NCI-H460 (cell line): ENCODE results near the gene TGFBR2. TPM values are rescaled to one million over a fixed set of nuclear protein-coding genes. Genes with fewer than 3 reads are reported as not detected.

Source experiments
- DNase-seq: peaks from one replicate; pipeline ENCODE4 v3.0.0-alpha.2; 2016; ENCODE audit warnings: low read depth; ENCODE audit errors: extremely low read depth
- total RNA-seq: library from RNA; depleted of rRNA; stranded (reverse); fragments of >200 nt; shearing (Covaris generic); gene quantifications from 2 replicates; pipeline ENCODE4 v1.2.3, GENCODE V29; 2014

TGFBR2 gene
- total RNA-seq, 1 experiment from 2014 or later, result 7.2 TPM

DNA sequence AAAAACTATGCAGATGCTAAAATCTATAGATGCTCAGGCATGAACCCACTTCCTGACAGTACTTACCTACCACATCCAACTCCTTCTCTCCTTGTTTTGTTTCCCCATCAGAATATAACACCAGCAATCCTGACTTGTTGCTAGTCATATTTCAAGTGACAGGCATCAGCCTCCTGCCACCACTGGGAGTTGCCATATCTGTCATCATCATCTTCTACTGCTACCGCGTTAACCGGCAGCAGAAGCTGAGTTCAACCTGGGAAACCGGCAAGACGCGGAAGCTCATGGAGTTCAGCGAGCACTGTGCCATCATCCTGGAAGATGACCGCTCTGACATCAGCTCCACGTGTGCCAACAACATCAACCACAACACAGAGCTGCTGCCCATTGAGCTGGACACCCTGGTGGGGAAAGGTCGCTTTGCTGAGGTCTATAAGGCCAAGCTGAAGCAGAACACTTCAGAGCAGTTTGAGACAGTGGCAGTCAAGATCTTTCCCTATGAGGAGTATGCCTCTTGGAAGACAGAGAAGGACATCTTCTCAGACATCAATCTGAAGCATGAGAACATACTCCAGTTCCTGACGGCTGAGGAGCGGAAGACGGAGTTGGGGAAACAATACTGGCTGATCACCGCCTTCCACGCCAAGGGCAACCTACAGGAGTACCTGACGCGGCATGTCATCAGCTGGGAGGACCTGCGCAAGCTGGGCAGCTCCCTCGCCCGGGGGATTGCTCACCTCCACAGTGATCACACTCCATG, 65.3 kb downstream of the TGFBR2 start:
- no peak for DNase-seq

DNA sequence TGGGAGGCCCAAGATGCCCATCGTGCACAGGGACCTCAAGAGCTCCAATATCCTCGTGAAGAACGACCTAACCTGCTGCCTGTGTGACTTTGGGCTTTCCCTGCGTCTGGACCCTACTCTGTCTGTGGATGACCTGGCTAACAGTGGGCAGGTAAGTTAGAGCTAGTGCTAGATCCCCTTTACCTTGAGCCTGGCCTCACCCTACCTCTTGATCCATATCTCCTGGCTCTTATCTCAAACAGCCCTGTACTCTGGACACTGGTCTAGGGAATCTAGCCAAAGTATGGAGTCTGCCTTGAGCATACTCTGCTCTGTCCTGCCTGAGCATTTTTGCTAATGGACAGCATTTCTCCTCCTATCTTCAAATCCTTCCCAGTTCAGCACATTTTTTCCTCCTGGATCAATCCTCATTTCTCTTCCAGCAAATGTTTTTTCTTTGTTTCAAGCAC, 65.9 kb downstream of the TGFBR2 start:
- DNase-seq, result no peak

DNA sequence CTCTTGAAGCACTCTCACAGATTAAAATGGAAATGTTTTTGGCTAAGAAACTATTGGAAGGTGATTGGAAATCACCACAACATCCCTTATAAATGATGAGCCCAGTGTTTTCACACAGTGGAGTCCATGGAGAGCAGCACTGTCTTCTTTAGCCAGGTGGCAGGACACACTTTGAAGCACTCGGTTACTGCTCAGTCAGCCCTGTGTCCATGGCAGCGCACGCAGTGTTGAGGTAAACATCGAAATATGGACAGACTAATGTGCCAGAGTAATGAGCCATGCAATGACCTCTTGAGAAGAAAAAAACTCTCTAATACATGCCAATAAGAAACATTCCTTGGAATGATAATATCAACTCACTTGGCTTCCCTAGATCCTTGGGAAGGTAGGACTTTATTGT, 66.6 kb downstream of the TGFBR2 start:
- DNase-seq, result no peak

DNA sequence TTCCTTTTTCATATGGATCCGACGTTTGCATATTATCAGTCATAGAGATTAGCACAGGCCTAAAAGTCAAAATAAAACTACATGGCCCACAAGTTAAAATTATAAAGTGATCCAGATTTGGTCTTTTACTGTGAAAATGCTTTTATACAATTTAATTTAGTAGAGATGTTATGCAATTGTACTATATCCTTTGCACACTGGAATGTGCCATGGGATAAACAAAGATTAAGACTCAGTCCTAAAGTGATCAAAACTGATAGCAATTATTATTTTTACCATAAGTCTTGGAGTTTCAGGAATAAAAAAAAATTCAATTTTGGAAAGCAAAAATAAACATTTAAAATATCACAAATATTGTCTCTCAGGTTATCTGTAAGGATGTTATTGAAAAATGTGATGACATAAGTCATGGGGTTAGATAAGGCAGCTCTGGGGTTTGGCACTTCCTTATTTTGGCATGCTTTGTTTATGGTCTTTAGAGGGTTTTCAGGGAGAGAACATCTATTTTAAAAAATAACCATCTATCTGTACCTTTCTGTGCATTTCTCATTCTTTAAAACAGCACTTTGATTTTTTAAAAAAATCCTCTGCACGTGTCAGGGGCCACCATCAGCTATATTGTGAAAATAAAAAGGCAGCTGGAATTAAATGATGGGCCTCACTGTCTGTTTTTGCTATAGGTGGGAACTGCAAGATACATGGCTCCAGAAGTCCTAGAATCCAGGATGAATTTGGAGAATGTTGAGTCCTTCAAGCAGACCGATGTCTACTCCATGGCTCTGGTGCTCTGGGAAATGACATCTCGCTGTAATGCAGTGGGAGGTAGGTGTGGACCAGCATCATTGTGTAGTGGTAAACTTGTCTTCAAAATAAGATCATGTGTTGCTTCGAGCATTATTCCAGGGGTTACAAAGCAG, 67.3 kb downstream of the TGFBR2 start:
- no peak for DNase-seq

DNA sequence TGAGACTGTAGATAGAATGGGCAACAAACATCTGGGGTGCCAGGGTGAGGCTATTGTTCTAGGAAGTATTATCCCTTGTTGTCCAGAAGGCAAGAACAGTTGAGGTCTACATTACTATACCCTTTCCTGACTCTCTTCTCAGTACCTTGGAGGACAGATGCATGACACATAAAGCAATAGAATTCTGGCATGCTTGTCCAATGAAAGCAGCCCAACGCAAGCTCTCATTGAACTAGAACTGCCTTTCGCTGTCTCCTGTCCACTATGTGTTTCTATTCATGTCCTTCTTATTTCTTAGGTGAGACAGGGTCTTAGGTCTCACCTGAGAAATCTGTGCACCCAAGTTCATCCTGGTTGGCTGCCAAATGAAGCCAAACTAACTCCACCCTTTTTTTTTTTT, 68.6 kb downstream of the TGFBR2 start:
- no peak for DNase-seq

DNA sequence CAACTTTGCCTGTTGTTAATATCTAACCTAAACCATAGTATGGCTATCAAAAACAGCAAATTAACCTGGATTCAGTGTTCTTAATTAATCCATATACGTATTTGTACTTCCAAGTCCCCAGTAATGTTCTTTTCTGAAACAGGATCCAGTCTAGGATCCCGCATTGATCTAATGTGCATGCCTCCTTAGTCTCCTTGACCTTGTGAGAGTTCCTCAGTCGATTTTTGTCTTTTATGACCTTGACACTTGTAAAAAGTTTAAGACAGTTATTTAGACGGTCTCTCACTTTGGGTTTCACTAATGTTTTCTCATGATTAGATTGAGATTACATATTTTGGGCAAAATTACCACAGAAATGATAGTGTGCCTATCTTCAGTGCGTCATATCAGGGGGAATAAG, 69.4 kb downstream of the TGFBR2 start:
- no peak for DNase-seq

DNA sequence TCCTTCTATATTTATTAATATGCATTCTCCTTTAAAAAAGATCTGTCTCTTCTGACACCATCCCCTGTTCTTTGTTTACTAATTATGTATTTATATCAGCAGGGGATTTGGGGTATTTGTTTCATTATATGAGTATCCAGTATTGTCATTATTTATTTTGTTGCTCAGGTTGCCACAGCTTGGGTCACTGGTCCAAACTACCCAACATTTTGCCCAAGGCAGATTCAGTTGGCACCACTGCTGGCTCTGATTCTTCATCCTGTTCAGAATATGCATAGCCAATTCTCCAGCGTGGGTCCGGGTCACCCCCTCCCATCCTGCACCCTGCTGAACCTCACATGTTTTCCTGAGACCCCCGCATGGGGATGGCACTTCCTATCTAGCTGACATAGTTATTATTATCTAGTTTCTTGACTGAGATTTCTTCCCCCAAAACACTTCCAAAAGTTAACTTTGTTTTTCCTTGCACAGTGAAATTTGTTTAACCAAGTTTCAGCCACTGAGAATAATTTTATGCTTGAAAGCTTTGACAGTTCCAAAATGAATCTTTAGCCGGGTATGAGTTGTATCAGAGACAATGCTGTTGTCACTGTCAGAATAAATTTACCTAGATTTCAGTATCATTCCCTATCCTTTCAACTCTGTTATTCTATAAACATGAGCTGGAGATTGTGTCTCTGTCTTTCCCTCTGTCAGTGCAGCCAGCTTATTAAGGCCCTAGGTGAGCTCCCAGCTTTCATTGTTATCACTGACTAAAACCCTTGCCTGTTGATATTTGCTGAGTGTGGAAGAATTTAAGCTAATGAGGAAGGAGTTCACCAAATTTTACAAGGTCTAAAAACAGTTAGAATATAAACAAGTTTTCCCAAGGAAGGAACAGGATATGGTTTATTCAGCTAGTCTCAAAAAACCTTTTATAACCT, 70.3 kb downstream of the TGFBR2 start:
- no peak for DNase-seq

DNA sequence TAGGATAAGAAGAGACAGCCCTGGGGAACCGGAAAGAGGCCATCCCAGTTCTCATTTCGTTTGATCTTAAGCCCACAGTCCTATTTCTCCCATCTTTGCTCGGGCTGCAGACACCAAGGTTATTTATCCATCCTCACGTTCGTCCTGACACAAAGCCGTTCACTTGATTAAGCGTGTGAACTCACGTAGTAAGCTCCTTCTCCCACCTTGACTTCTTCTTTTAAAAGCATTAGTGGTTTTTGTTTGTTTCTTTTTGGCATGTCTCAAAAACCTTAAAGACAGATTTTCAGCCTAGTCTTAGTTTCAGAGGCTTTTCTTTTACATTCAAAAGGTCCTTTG, 70.9 kb downstream of the TGFBR2 start:
- no peak for DNase-seq

DNA sequence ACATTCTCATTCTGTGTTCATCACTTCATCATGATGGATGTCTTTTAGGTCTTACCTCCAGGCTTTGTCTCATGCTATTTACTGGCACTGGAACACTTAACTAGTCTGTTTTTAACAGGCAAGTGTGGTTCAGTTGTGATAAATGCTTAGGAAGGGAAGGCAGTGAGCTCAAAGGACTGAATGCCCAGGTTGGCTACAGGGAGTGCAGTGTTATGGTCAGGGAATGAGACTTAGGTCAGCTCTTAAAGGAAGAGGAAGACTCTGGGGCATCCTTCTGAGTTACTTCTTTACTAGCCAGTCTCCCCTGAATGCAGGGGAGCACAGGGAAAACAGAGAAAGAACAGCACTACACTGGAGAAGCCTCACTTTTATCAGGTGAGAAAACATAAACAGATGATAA, 72.6 kb downstream of the TGFBR2 start:
- DNase-seq, result no peak

DNA sequence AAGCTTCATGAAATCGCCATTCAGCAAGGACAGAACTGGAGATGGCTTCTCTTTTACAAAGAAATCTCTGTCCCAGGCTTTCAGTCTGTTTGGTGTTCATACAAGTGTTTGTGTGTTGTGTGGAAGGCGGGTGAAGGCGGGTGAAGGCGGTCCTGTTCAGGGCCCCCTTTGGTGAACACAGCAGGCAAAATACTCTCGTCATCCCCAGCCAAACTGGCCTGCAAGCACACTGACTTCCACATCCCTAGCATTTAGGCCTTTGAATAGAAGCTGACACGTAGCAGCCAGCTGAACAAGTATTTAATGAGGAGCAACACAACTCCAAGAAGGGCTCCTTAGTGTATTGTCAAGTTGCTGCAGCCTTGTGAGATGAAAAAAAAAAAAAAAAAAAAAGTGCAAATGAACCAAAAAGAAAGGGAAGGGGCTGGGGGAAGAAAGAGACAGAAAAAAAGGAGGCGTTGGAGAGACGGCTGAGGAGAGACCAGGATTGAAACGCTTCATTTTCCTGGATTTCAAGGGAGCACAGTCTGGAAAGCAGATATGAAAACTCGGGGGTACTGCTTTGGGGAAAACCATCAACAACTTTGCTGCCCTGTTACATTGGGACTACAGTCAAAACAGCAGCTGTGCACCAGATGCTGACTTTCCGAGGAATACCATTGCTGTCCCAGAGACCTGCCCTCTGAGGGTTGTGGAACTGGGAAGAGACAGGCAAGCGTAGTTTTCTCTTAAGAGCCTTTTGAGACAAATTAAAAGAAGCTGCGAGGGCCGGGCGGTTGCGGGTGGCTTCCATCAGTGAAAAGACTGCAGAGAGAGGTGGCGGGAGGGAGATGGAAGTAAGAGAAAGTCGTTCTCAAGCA, 74.6 kb downstream of the TGFBR2 start:
- no peak for DNase-seq

DNA sequence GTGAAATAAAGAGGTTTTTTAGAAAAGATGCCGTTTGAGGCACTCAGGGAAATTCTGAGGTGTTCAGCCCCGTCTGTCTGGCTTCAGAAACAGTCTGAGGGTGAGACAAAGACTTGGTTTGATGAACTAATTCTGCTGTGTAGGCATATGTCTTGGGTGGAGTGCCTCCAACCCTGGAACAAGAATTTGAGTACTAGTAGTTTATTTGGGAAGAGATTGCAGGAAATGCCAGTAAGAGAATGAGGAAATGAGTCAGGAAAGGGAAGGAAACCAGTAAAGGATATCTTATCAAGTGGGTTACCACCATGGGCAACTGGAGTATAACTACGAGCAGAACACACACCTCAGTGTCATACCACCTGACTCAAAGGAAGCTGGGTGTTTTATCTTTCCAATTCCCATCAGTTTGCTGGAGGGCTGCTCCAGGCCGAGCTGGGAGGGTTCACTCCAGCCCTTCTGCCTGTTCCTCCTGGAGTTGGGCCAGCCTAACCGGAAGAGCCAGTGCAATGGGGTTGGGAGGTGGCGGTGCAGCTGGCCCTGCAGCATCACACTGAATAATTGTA, 75.3 kb downstream of the TGFBR2 start:
- DNase-seq, result no peak

DNA sequence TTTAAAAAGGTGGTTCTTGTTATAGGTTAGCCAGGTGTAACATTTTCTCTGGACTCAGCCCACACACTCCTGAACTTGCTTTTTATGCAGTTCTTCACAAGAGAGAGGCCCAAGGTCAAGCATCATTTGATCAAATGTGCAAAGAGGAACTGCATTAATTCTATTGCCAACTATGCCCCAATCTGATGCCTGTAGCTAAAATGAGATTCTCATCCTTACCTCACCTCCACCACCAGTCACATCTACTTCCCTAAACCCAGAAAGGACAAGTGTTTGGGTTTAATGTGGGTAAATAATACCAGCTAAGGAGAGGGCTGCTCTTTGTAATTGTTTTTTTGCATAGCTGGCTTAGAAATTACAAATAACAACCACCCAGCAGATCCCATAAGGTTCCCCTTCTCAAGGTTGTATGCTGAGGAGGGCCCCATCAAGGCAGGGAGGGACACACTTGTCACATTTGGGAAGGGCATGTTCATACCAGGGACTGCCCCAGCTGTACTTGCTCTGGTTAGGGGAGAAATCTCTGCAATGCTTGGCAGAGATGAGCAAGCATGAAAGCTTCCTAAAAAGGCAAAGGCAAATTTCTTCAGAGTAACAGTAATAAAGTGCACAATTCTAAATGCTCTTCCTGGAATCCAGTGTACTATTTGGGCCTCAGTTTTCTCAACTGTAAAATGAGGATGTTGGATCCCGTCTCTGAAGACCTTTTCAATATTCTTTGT, 76.2 kb downstream of the TGFBR2 start:
- DNase-seq, result no peak

DNA sequence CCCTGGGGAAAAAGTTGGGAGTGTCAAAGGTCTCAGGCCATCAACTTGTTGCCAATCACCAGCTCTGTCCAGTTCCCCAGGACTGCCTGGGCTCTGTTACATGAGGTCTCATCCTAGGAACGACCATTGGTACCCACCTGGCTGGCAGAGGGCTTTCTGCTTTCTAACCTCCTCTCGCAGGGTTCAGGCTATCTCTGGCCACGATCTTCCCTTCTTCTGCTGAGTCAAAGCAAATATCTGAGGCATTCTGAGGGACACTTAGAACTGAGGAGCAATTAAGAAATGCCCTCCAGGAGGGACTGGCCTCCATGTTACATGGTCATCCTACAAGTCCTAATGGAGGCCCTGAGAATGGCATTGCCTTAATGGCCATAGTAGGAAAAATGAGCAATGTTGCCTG, 77.4 kb downstream of the TGFBR2 start:
- DNase-seq, result no peak

DNA sequence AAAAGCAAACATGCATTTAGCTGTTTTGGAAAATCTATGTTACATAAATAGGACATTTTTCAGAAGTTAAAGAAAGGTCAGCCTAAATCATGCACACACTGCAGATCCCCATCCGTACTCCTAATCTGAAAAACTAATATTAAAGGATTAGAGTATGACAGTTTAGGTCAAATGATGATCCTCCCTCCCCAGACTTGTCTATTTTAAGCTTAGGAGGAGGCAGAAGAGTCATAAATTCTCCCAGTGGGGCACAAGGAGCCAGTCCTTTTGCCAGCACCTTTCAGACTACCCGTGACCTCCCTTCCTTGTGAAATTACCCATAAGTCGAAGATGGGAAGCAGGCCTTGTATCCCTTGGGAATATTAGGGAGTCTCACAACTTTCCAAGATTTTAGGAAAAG, 78.0 kb downstream of the TGFBR2 start:
- DNase-seq, result no peak

DNA sequence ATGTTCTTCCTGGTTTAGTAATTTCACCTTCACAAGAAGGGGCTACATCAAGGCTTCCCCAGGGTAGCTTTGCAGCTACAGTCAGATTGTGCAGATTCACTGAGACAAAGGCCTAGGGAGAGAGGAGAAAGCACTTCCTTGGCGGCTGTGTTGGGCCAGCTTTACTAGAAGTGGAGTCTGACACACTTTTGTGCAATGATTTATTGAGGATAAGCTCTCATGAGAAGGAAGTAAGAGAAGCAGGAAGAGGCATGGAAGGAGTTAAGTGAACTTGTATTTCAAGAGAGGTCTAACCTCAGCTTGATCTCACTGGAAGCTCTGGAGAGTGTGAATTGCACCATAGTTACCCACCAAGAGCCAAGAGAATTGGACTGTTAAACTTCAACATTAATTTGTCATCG, 78.9 kb downstream of the TGFBR2 start:
- DNase-seq, result no peak

DNA sequence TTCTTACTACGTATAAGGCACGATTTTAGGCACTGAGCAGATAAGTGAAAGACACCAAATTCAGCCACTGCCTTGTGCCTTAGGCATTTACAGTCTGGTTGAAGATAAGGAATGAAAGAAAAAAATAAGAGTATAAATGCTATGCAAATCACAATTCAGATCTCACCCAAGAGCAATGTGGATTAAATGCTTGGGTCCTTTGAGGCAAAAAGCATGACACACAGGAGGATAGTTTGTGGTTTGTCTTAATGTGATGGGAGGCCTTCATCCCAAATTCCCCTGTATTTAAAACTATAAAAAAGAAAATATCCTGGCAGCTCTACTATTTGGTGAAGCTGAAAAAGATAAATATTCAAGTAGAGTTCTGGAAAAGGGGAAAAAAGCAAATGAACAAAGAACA, 79.8 kb downstream of the TGFBR2 start:
- no peak for DNase-seq

DNA sequence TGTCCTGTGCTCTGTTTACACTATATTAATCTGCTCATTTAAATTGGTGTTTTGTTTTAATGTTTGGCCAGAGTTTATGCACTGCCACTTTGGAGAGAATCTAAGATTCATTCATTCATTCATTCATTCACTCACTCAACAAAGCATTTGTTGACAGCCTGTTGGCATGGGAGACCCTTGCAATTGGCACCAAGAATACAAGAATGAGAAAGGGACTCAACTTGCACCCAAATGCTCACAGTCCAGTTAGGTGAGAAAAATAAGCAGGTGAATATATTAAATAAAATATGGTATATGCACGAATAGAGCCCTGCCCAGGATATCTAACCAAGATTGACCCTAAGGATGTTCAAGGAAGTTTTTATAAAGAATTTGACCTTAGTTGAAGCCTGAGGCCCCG, 80.4 kb downstream of the TGFBR2 start:
- DNase-seq, result no peak

DNA sequence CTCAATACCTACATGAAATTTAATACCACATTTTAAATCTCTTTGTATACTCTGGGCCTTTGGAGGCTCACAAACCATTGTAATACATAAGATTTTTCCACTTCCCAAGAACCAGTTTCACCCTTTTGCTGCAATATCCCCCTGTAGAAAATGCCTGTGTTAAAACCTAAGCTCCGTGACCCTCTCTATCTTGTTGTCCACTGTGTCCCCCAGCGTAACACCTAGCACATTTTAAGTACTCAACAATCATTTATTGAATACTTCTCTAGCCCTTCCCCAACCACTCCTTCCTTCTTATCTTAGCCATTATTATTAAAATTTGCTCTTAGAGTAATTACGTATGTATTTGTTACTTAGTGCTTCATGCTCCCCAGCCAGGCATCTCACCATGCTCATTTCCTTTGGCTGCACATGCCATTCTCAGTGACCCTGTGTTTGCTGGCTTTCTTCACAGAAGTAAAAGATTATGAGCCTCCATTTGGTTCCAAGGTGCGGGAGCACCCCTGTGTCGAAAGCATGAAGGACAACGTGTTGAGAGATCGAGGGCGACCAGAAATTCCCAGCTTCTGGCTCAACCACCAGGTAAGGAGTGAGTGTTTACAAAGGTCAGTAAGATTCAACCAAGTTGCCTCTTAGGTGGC, 81.6 kb downstream of the TGFBR2 start:
- no peak for DNase-seq
